PC-9 (cell line): ENCODE results near the gene MAMDC4. TPM values are rescaled to one million over a fixed set of nuclear protein-coding genes. Genes with fewer than 3 reads are reported as not detected.
A peak's percentile ranks its signal among the peaks of the same experiment; 100 is the strongest.

Source experiments
- BruUV-seq: library from RNA; stranded (reverse); fragments of 400-500 nt; replicated peaks from 2 replicates; lab custom pipeline; 2021; lab: Mats Ljungman, UMichigan
- CTCF ChIA-PET: fragments of 300-600 bp; sonication (Branson Sonifier 250); formaldehyde crosslinking; loops from one replicate; lab custom pipeline; 2022; ENCODE audit warnings: antibody characterized with exemption; lab: Charles Lee
- POLR2A ChIA-PET: fragments of 300-600 bp; sonication (Branson Sonifier 250); formaldehyde crosslinking; loops from one replicate; lab custom pipeline; 2022; ENCODE audit warnings: antibody characterized with exemption; ENCODE audit not compliant: unreplicated experiment; lab: Charles Lee
- DNase-seq, 2 experiments: peaks; one replicate each; pipeline versions ENCODE4 v3.0.0 to v3.0.0-alpha.2; 2015 to 2022; ENCODE audit warnings: mixed read lengths in 1 of 2
- H2AFZ ChIP-seq: fragments of 200-600 bp; sonication (generic); 2 replicates; pipeline ENCODE4 v1.8.1; 2017; ENCODE audit warnings: antibody characterized with exemption
- H3F3A ChIP-seq: fragments of 200-600 bp; sonication (generic); 2 replicates; pipeline ENCODE4 v1.8.1; 2017; ENCODE audit warnings: antibody characterized with exemption, mild to moderate bottlenecking, low read depth; ENCODE audit not compliant: insufficient read depth
- H3K27ac ChIP-seq: fragments of 200-600 bp; sonication (generic); 2 replicates; pipeline ENCODE4 v1.6.1; 2016; ENCODE audit warnings: mixed run types
- H3K27me3 ChIP-seq: fragments of 200-600 bp; sonication (generic); 2 replicates; pipeline ENCODE4 v1.6.1; 2016; ENCODE audit warnings: low read depth, mixed run types; ENCODE audit not compliant: insufficient read depth
- H3K36me3 ChIP-seq: fragments of 200-600 bp; sonication (generic); 2 replicates; pipeline ENCODE4 v1.6.1; 2016; ENCODE audit warnings: low read depth, mixed run types
- H3K4me1 ChIP-seq: fragments of 200-600 bp; sonication (generic); replicated peaks from 2 replicates; pipeline ENCODE4 v1.6.1; 2016; ENCODE audit warnings: mixed run types; ENCODE audit not compliant: insufficient read depth
- H3K4me2 ChIP-seq: fragments of 200-600 bp; sonication (generic); 2 replicates; pipeline ENCODE4 v1.6.1; 2017; ENCODE audit warnings: mixed run types
- H3K4me3 ChIP-seq: fragments of 200-600 bp; sonication (generic); 2 replicates; pipeline ENCODE4 v1.6.1; 2016; ENCODE audit warnings: mixed run types
- H3K79me2 ChIP-seq: fragments of 200-600 bp; sonication (generic); 2 replicates; pipeline ENCODE4 v1.6.1; 2017; ENCODE audit warnings: low read depth, mixed run types
- H3K9me2 ChIP-seq: fragments of 200-600 bp; sonication (generic); 2 replicates; pipeline ENCODE4 v1.8.1; 2017; ENCODE audit warnings: mild to moderate bottlenecking; ENCODE audit not compliant: insufficient read depth
- H3K9me3 ChIP-seq: fragments of 200-600 bp; sonication (generic); 2 replicates; pipeline ENCODE4 v1.8.1; 2016; ENCODE audit warnings: low read depth; ENCODE audit not compliant: insufficient read depth
- H4K20me1 ChIP-seq: fragments of 200-600 bp; sonication (generic); 2 replicates; pipeline ENCODE4 v1.8.1; 2017; ENCODE audit not compliant: insufficient read depth
- CTCF ChIP-seq: fragments of 200-600 bp; sonication (generic); conservative IDR thresholded peaks from 2 replicates; pipeline ENCODE4 v1.6.1; 2017; ENCODE audit warnings: mixed run types, antibody characterized with exemption, mild to moderate bottlenecking, moderate library complexity
- EZH2 ChIP-seq: fragments of 200-600 bp; sonication (generic); IDR thresholded peaks from 2 replicates; pipeline ENCODE4 v1.8.0; 2017; ENCODE audit warnings: antibody characterized with exemption, low read depth
- intact Hi-C: fragments of 100-400 bp; cut with micrococcal nuclease; formaldehyde crosslinking; loops from one replicate; pipeline ENCODE4 v1.10.0; 2022; ENCODE audit not compliant: unreplicated experiment
- total RNA-seq: library from RNA; stranded (reverse); gene quantifications from 2 replicates; pipeline ENCODE4 v1.2.3, GENCODE V29; 2021

MAMDC4 gene
- total RNA-seq, 1 experiment from 2014 or later = 9.2 TPM

- no peak for TF ChIP-seq CTCF
- no peak for TF ChIP-seq EZH2
- Histone ChIP-seq H3K4me2 (peak overlapping the region; percentile 85), H3K9me3 (no peaks in the 10 kb centered on the region), H3K79me2 (peaks cover 21% of the 10 kb centered on the region), H3K27ac (peak overlapping the region; percentile 99), H3K4me3 (peak overlapping the region; percentile 44; the same call in 1 of the 2 replicates), H2AFZ (peak overlapping the region; percentile 68), H3K9me2 (no peaks in the 10 kb centered on the region), H3K36me3 (peaks cover 17% of the 10 kb centered on the region), H3K4me1 (peaks cover 44% of the 10 kb centered on the region), H3F3A (peaks cover 57% of the 10 kb centered on the region), H4K20me1 (no peaks in the 10 kb centered on the region; the same call in 1 of the 2 replicates), H3K27me3 (no peaks in the 10 kb centered on the region)
- TSS peak; percentile 84 for BruUV-seq
- DNase-seq = peak; percentile 74 to 85
- intact Hi-C loops = loop anchor here (1.0 to 5.0 kb wide), 4 partner anchors 16 to 52 kb away; partner anchors contain the start of genes EDF1, FBXW5 and PHPT1
- POLR2A ChIA-PET = interaction anchor here (0.5 to 1.1 kb wide), 7 partner anchors 15 to 101 kb away, joined by 3 to 27 read pairs (median 5); partner anchors contain the start of genes FBXW5 and TRAF2
- CTCF ChIA-PET = interaction anchor here (0.6 kb wide), 2 partner anchors 18 to 35 kb away, joined by 7 to 8 read pairs; no protein-coding TSS in a partner anchor
These were observed 48.9 kb downstream of the MAMDC4 start for GRCh38 chr9:136900988-136901515.

- Histone ChIP-seq H2AFZ (peak overlapping the region; percentile 68; the same call in 1 of the 2 replicates), H3K9me2 (no peaks in the 10 kb centered on the region), H3K27ac (peak overlapping the region; percentile 99), H4K20me1 (no peaks in the 10 kb centered on the region), H3F3A (peaks cover 57% of the 10 kb centered on the region), H3K79me2 (peaks cover 21% of the 10 kb centered on the region), H3K4me1 (peaks cover 44% of the 10 kb centered on the region), H3K4me2 (peak overlapping the region; percentile 85), H3K27me3 (no peaks in the 10 kb centered on the region), H3K9me3 (no peaks in the 10 kb centered on the region), H3K36me3 (peaks cover 17% of the 10 kb centered on the region), H3K4me3 (peak overlapping the region; percentile 44; the same call in 1 of the 2 replicates)
- intact Hi-C loops = loop anchor here (1.0 to 5.0 kb wide), 4 partner anchors 16 to 52 kb away; partner anchors contain the start of genes EDF1, FBXW5 and PHPT1
- TF ChIP-seq EZH2 (no peak), CTCF (no peak)
- ChIA-PET POLR2A (interaction anchor here (0.5 to 1.1 kb wide), 9 partner anchors 15 to 128 kb away, joined by 3 to 27 read pairs (median 5); partner anchors contain the start of genes CLIC3, FBXW5 and TRAF2), CTCF (interaction anchor here (0.6 kb wide), 1 partner anchor 34 kb away, joined by 7 read pairs; no protein-coding TSS in a partner anchor)
- TSS peak; percentile 58 for BruUV-seq
- peak; percentile 91 to 96 for DNase-seq
These were observed 49.5 kb downstream of the MAMDC4 start for GRCh38 chr9:136901516-136902258.

GRCh38 chr9:136902259-136902821 lies 50.2 kb downstream of the MAMDC4 start:
- Histone ChIP-seq H3K36me3 (peaks cover 17% of the 10 kb centered on the region), H3K4me2 (peak overlapping the region; percentile 85), H4K20me1 (no peaks in the 10 kb centered on the region), H3K27me3 (no peaks in the 10 kb centered on the region), H3K27ac (peak overlapping the region; percentile 99), H3K79me2 (peaks cover 21% of the 10 kb centered on the region), H3K4me3 (peak overlapping the region; percentile 44; the same call in 1 of the 2 replicates), H3F3A (peaks cover 57% of the 10 kb centered on the region), H3K9me3 (no peaks in the 10 kb centered on the region), H3K9me2 (no peaks in the 10 kb centered on the region), H3K4me1 (peaks cover 44% of the 10 kb centered on the region), H2AFZ (no peak overlapping the region)
- BruUV-seq = no TSS peak
- DNase-seq = peak; percentile 84 to 87
- ChIA-PET CTCF (no interaction called here), POLR2A (interaction anchor here (0.5 to 1.0 kb wide), 4 partner anchors 16 to 338 kb away, joined by 3 to 19 read pairs (median 6); partner anchors contain the start of genes CLIC3 and TRAF2)
- intact Hi-C loops = loop anchor here (5.0 kb wide), 1 partner anchor 35 kb away; the partner anchor contains the start of gene EDF1
- TF ChIP-seq EZH2 (no peak), CTCF (no peak; the same call in 1 of the 2 replicates)
